Uterus (tissue), 2 donors: ENCODE measurements around the gene UBC.

Experiments used
- CTCF ChIP-seq, 4 experiments: fragments of 200-600 bp in 2 of 4; fragments of 450-650 bp in 2 of 4; sonication (generic) in 2 of 4; IDR thresholded peaks; one replicate each; pipeline ENCODE4 v1.5.1; 2016 to 2019; ENCODE audit warnings: antibody characterized with exemption in 4 of 4, mild to moderate bottlenecking in 2 of 4, moderate library complexity in 1 of 4
- POLR2A ChIP-seq, 2 donors: fragments of 450-650 bp; IDR thresholded peaks; one replicate each; pipeline ENCODE4 v1.6.1; 2016; ENCODE audit warnings: antibody characterized with exemption in 2 of 2, mild to moderate bottlenecking in 1 of 2, moderate library complexity in 1 of 2

GRCh38 chr12:124963211-124963610 is 48.8 kb upstream of the UBC start:
- TF ChIP-seq POLR2A (IDR thresholded peaks at IDR 0.05) (no peak), CTCF (IDR thresholded peaks at IDR 0.05) (no peak)
